Heart right ventricle (tissue), 16 donors: Measurements from ENCODE around the gene KRTAP10-3. TPM values are rescaled to one million over a fixed set of nuclear protein-coding genes. Genes with fewer than 3 reads are reported as not detected.

Experiments used
- ATAC-seq, 8 donors: fragments of 200-7000 bp; cut with Tn5 transposase; one replicate each; pipeline ENCODE4 v1.9.1; 2020; ENCODE audit warnings: mild to moderate bottlenecking in 8 of 8, moderate library complexity in 8 of 8, moderate number of reproducible peaks in 1 of 8
- DNase-seq, 2 donors: peaks; one replicate each; pipeline ENCODE4 v3.0.0-alpha.2; 2020
- H3K27ac ChIP-seq, 10 donors: fragments of 200-600 bp; sonication (generic) in 2 of 10; one replicate each; pipeline versions ENCODE4 v1.5.0 to v1.8.0; 2020 to 2022; ENCODE audit warnings: mild to moderate bottlenecking in 3 of 10
- H3K27me3 ChIP-seq, 7 donors: fragments of 200-600 bp; one replicate each; pipeline ENCODE4 v1.8.0; 2021 to 2022; ENCODE audit warnings: mild to moderate bottlenecking in 2 of 7
- H3K36me3 ChIP-seq, 9 donors: fragments of 200-600 bp; sonication (generic) in 1 of 9; one replicate each; pipeline versions ENCODE4 v1.5.0 to v1.8.0; 2020 to 2022; ENCODE audit warnings: mild to moderate bottlenecking in 2 of 9
- H3K4me1 ChIP-seq, 9 donors: fragments of 200-600 bp; sonication (generic) in 1 of 9; one replicate each; pipeline versions ENCODE4 v1.5.0 to v1.8.0; 2020 to 2022; ENCODE audit warnings: mild to moderate bottlenecking in 4 of 9
- H3K4me3 ChIP-seq, 10 donors: fragments of 200-600 bp; sonication (generic) in 2 of 10; one replicate each; pipeline versions ENCODE4 v1.5.0 to v1.8.0; 2020 to 2022; ENCODE audit warnings: mild to moderate bottlenecking in 7 of 10, moderate library complexity in 2 of 10
- H3K9me3 ChIP-seq, 11 donors: fragments of 200-600 bp in 10 of 11; sonication (generic) in 2 of 11; one replicate each; pipeline versions ENCODE4 v1.5.0 to v1.8.0; 2013 to 2022; ENCODE audit warnings: mild to moderate bottlenecking in 2 of 11, control low read depth in 1 of 11, moderate library complexity in 1 of 11
- WGBS, 2 donors: extraction: QIAGEN DNeasy Blood & Tissue Kit; methylation state at CpG; one replicate each; pipeline ENCODE4 v1.1.7; 2013; ENCODE audit warnings: inconsistent platforms in 1 of 2; 5-methylcytosine and 5-hydroxymethylcytosine counted together
- intact Hi-C, 10 donors: fragments of 100-400 bp; cut with DNase I; formaldehyde crosslinking; loops; one replicate each; pipeline versions ENCODE4 v1.11.1 to v1.14.2; 2022
- polyA plus RNA-seq, 2 donors: library from polyadenylated mRNA; stranded (reverse); fragments of 200-250 nt; gene quantifications; one replicate each; pipeline ENCODE4 v1.2.3, GENCODE V29; 2013
- total RNA-seq, 10 donors: library from RNA; stranded (reverse); fragmentation: NEBNext Ultra II Directional in 3 of 10; extraction: Animal tissue kit (Norgen Biotek cat#: 25700) in 3 of 10; gene quantifications; one replicate each; pipeline versions ENCODE4 v1.2.1 to v1.2.4, GENCODE V29; 2021 to 2023
- TF ChIP-seq, protein P1 (sequence below), 9 donors: fragments of 200-600 bp; sonication (generic) in 2 of 9; IDR thresholded peaks; one replicate each; pipeline versions ENCODE4 v1.5.0 to v1.8.0; 2021 to 2022; ENCODE audit warnings: antibody characterized with exemption in 9 of 9, mild to moderate bottlenecking in 5 of 9, moderate library complexity in 1 of 9
- donor health status: Arrhythmogenic right ventricular cardiomyopathy.
- donor health status: ischemic (EF 13 %, LVEDD 7.1; RV severe dilation, severe dysfunction).
- donor health status: healthy with polysubstance abuse.
- donor health status: DM: no; HTN: yes; CAD: no.
- donor health status: DM: no; HTN: no; CAD: no.
- donor health status: ischemic (EF 25% LVEDD 6.9; RV normal size, moderate dysfunction).
- donor health status: ischemic (EF 25% LVEDD 5.7; RV mildly dilated, moderate dysfunction).
- donor health status: healthy.
- donor health status: DM: yes; HTN: yes; CAD: no.
- donor health status: Ischemic cardiomyopathy.
- donor health status: ischemic (EF 35%, LVEDD 5.7; RV mildly dilated, moderate dysfunction).
- donor health status: nonischemic (EF 11% LVEDD 7.7; RV severe dilation, severe dysfunction).
- donor health status: DM: yes; HTN: yes; CAD: no.
- donor health status: PGD.
- donor health status: ischemic (EF 29% LVEDD 5.4; RV normal size, mild dysfunction).
- donor health status: nonischemic (EF 23%, LVEDD 6.1; RV moderate dilation, normal function).

KRTAP10-3 gene
- total and polyA plus RNA-seq, 12 donors, result not detected

DNA sequence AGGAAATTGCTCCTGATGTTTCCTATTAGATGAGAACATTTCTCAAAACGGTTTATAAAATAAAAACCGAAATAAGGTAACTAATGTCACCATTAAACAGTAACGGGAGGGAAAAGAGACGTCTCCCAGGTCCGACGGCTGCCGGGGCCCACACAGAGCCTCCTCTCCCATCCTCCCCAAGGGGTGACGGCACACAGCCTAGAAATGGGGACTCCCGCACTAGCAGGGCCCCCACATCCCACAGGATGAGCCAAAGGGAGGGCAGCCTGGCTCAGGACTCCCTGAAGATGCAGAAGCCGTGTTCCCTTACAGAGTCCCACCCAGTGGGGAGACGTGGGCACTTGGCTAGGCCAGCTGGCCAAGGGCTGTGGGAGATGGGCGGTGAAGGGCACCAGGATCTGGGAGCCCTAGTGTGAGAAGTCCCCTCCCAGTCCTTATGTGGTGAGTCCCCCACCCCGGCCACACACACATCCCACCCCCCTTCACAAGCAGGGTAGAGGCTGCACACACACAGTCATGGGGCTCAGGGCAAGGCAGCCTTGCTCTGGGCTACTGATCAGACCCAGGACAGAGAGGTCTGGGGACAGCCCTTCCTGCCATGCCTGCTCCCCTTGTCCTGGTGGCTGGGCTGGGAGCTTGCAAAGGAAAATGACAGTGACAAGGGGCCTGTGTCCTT, 3.3 kb downstream of the KRTAP10-3 start:
- DNase-seq (no peak), ATAC-seq (peak in 1 of 8 donors; percentile 38)
- Histone ChIP-seq H3K27me3 (peaks cover 0 to 73% (median 57%) of the 10 kb centered on the region in 7 donors), H3K27ac (no peak overlapping the region), H3K36me3 (no peaks in the 10 kb centered on the region), H3K4me1 (no peaks in the 10 kb centered on the region), H3K9me3 (peaks cover 0 to 13% (median 0%) of the 10 kb centered on the region in 11 donors), H3K4me3 (no peak overlapping the region)
- intact Hi-C loops, result loop anchor here in 1 of 10 donors (10.0 kb wide), 1 partner anchor 61 kb away; no protein-coding TSS in a partner anchor
- 74 to 78% methylated on average over 13 of the region's 13 CpGs for WGBS, 2 donors
- TF ChIP-seq, protein P1, sequence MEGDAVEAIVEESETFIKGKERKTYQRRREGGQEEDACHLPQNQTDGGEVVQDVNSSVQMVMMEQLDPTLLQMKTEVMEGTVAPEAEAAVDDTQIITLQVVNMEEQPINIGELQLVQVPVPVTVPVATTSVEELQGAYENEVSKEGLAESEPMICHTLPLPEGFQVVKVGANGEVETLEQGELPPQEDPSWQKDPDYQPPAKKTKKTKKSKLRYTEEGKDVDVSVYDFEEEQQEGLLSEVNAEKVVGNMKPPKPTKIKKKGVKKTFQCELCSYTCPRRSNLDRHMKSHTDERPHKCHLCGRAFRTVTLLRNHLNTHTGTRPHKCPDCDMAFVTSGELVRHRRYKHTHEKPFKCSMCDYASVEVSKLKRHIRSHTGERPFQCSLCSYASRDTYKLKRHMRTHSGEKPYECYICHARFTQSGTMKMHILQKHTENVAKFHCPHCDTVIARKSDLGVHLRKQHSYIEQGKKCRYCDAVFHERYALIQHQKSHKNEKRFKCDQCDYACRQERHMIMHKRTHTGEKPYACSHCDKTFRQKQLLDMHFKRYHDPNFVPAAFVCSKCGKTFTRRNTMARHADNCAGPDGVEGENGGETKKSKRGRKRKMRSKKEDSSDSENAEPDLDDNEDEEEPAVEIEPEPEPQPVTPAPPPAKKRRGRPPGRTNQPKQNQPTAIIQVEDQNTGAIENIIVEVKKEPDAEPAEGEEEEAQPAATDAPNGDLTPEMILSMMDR (IDR thresholded peaks at IDR 0.05), result no peak

DNA sequence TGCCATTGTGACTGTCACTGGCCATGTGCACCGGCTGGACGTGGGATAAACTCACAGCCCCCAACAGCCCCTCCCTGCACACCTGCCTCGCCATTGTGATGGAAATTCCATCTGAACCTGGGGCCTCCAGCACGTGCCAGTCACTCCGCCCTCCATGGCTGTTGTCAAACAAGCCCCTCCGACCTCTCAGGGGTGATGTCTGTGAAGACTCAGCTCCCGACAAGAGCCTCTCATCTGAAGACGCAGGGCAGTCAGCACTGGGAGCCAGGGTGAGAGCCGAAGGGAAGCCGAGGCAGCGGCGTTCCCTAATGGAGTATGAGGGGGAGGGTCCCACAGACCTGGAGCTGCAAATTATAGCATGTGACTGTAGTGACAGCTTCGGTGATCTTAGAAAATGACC, 5.9 kb downstream of the KRTAP10-3 start:
- H3K36me3 ChIP-seq, result no peaks in the 10 kb centered on the region
- 57% methylated on average over 13 of the region's 13 CpGs for WGBS, 2 donors
- ATAC-seq, result no peak
- no peak overlapping the region for H3K27ac ChIP-seq
- H3K4me3 ChIP-seq, result no peak overlapping the region
- intact Hi-C loops, result loop anchor here in 1 of 10 donors (10.0 kb wide), 1 partner anchor 58 kb away; no protein-coding TSS in a partner anchor
- TF ChIP-seq, protein P1 (IDR thresholded peaks at IDR 0.05), result no peak
- no peaks in the 10 kb centered on the region for H3K4me1 ChIP-seq
- no peak for DNase-seq
- peaks cover 0 to 88% (median 63%) of the 10 kb centered on the region in 7 donors for H3K27me3 ChIP-seq
- H3K9me3 ChIP-seq, result peaks cover 0 to 7% (median 0%) of the 10 kb centered on the region in 11 donors

DNA sequence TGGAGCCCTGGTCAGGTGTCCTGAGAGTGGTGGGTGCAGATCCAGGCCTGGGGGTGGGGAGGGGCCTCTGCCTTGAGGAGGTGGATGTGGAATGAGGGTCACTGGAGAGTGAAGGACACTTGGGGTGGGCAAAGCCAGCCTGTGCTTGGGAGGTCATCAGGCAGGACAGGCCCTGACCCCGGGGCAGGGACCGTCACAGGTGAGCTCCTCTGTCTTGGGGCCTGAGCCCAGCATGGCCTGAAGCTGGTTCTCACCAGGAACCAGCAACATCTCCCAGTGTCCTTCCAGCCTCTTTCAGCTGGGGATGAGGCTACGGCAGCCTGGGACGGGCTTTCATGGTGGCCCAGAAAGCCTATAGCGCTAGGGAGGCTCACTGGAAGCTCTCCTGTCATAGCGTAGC, 6.5 kb downstream of the KRTAP10-3 start:
- H3K36me3 ChIP-seq, result no peaks in the 10 kb centered on the region
- H3K9me3 ChIP-seq, result peaks cover 0 to 13% (median 0%) of the 10 kb centered on the region in 11 donors
- DNase-seq, result no peak
- 88 to 91% methylated on average over 6 of the region's 6 CpGs for WGBS, 2 donors
- H3K4me1 ChIP-seq, result no peaks in the 10 kb centered on the region
- peaks cover 0 to 87% (median 57%) of the 10 kb centered on the region in 7 donors for H3K27me3 ChIP-seq
- intact Hi-C loops, result loop anchor here in 1 of 10 donors (10.0 kb wide), 1 partner anchor 57 kb away; no protein-coding TSS in a partner anchor
- no peak overlapping the region for H3K27ac ChIP-seq
- H3K4me3 ChIP-seq, result no peak overlapping the region
- peak in 1 of 8 donors; percentile 23 for ATAC-seq
- TF ChIP-seq, protein P1 (IDR thresholded peaks at IDR 0.05), result no peak

DNA sequence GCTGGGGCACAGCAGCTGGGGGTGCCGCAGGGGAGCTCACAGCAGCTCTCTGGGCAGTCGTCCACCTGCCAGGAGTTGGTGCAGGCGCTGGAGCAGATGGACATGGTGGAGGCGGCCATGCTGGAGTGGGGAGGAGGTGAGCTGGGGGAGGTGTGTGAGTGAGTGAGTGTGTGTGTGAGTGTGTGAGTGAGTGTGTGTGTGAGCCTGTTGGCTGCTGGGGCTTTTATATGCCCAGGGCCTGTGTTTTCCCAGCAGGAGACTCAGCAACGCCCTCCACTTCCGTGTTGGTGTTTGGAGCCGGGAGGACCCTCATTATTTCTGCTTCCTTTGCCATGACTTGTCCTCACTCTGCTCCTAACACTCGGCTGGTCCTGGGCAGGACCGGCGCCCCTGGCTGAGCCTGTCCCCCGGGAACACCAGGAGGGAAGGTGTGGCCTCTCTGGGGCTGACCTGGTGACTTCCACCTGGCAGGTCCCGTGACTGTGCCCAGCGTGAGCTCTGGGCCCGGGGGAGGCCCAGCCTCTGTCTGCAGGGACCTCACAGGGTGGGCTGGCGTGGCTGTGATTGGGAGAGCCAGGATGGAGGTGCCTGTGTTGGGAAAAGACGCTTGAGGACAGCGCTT, 7.1 kb downstream of the KRTAP10-3 start, which contains the start of gene KRTAP10-2:
TSS of gene KRTAP10-2 (minus strand) at position 166 of the 622 bp plus-strand sequence. CDS start at position 119, 47 bp downstream.
- no peak within 1 kb of the TSS for H3K4me3 ChIP-seq
- peaks cover 0 to 19% (median 6%) of the 10 kb centered on the region in 11 donors for H3K9me3 ChIP-seq
- DNase-seq (no peak), ATAC-seq (peak in 1 of 8 donors; percentile 34)
- intact Hi-C loops, result loop anchor here in 1 of 10 donors (10.0 kb wide), 1 partner anchor 57 kb away; no protein-coding TSS in a partner anchor
- peaks cover 0 to 80% (median 50%) of the 10 kb centered on the region in 7 donors for H3K27me3 ChIP-seq
- WGBS, 2 donors, result 53 to 59% methylated on average over 17 of the region's 17 CpGs
- TF ChIP-seq, protein P1 (IDR thresholded peaks at IDR 0.05), result no peak
- no peaks in the 10 kb centered on the region for H3K36me3 ChIP-seq
- H3K27ac ChIP-seq, result no peak within 1 kb of the TSS
- no peaks in the 10 kb centered on the region for H3K4me1 ChIP-seq
